Breast epithelium (tissue), 4 donors: Measurements from ENCODE around the gene STMP1. TPM values are rescaled to one million over a fixed set of nuclear protein-coding genes. Genes with fewer than 3 reads are reported as not detected.
A peak's percentile ranks its signal among the peaks of the same experiment; 100 is the strongest.

Experiments used
- DNase-seq, 2 donors: peaks; one replicate each; pipeline ENCODE4 v3.0.0-alpha.2; 2019; ENCODE audit warnings: low spot score in 2 of 2
- H3K27ac ChIP-seq, 2 donors: fragments of 200-600 bp; sonication (generic) in 1 of 2; one replicate each; pipeline ENCODE4 v1.5.1; 2016 to 2019; ENCODE audit warnings: mild to moderate bottlenecking in 1 of 2
- H3K27me3 ChIP-seq, 2 donors: fragments of 200-600 bp; sonication (generic) in 1 of 2; one replicate each; pipeline versions ENCODE4 v1.5.1 to v1.6.0; 2017 to 2019; ENCODE audit warnings: control low read depth in 1 of 2, mild to moderate bottlenecking in 1 of 2
- H3K36me3 ChIP-seq: fragments of 200-600 bp; one replicate; pipeline ENCODE4 v1.5.1; 2019
- H3K4me1 ChIP-seq, 2 donors: fragments of 200-600 bp; sonication (generic); one replicate each; pipeline ENCODE4 v1.5.1; 2016 to 2019; ENCODE audit warnings: control low read depth in 1 of 2
- H3K4me3 ChIP-seq, 3 donors: fragments of 200-600 bp; sonication (generic); 1 replicate in 2 of 3; 2 replicates in 1 of 3; pipeline ENCODE4 v1.5.1; 2016 to 2019; ENCODE audit warnings: mild to moderate bottlenecking in 3 of 3, moderate library complexity in 2 of 3
- H3K9me3 ChIP-seq, 2 donors: fragments of 200-600 bp; sonication (generic) in 1 of 2; one replicate each; pipeline ENCODE4 v1.5.1; 2016 to 2019; ENCODE audit warnings: control low read depth in 1 of 2
- CTCF ChIP-seq, 3 donors: fragments of 450-650 bp; IDR thresholded peaks; one replicate each; pipeline ENCODE4 v1.5.1; 2016 to 2017; ENCODE audit warnings: antibody characterized with exemption in 3 of 3, mild to moderate bottlenecking in 3 of 3, moderate library complexity in 3 of 3
- POLR2A ChIP-seq: fragments of 450-650 bp; IDR thresholded peaks from one replicate; pipeline ENCODE4 v1.6.1; 2016; ENCODE audit warnings: antibody characterized with exemption, mild to moderate bottlenecking, moderate library complexity
- POLR2AphosphoS5 ChIP-seq, 3 donors: sonication (generic); formaldehyde crosslinking; IDR thresholded peaks; one replicate each; pipeline ENCODE4 v1.6.1; 2017; ENCODE audit warnings: antibody characterized with exemption in 3 of 3
- intact Hi-C: fragments of 100-400 bp; cut with DNase I; formaldehyde crosslinking; loops from one replicate; pipeline ENCODE4 v1.15.1; 2023; ENCODE audit warnings: low total_unique reads
- total RNA-seq, 3 donors: library from RNA; depleted of rRNA; stranded (reverse); fragments of >200 nt; gene quantifications; one replicate each; pipeline ENCODE4 v1.1.0, GENCODE V29; 2016

Gene STMP1
- total RNA-seq, 3 donors from 2014 or later = 13.9 to 27.2 (median 18.4) TPM

GRCh38 chr7:135670179-135670578, 7.9 kb downstream of the STMP1 start:
- peak overlapping the region in 1 of 2 donors; percentile 48 for H3K27ac ChIP-seq
- no peak for DNase-seq
- TF ChIP-seq POLR2A (no peak), CTCF (IDR thresholded peaks at IDR 0.05) (no peak), POLR2AphosphoS5 (IDR thresholded peaks at IDR 0.05) (no peak)
- intact Hi-C loops = no loop called here
- H3K4me1 ChIP-seq = no peaks in the 10 kb centered on the region
- peaks cover 4% of the 10 kb centered on the region for H3K36me3 ChIP-seq
- H3K27me3 ChIP-seq = no peaks in the 10 kb centered on the region
- no peak overlapping the region for H3K4me3 ChIP-seq
- H3K9me3 ChIP-seq = no peaks in the 10 kb centered on the region

DNA sequence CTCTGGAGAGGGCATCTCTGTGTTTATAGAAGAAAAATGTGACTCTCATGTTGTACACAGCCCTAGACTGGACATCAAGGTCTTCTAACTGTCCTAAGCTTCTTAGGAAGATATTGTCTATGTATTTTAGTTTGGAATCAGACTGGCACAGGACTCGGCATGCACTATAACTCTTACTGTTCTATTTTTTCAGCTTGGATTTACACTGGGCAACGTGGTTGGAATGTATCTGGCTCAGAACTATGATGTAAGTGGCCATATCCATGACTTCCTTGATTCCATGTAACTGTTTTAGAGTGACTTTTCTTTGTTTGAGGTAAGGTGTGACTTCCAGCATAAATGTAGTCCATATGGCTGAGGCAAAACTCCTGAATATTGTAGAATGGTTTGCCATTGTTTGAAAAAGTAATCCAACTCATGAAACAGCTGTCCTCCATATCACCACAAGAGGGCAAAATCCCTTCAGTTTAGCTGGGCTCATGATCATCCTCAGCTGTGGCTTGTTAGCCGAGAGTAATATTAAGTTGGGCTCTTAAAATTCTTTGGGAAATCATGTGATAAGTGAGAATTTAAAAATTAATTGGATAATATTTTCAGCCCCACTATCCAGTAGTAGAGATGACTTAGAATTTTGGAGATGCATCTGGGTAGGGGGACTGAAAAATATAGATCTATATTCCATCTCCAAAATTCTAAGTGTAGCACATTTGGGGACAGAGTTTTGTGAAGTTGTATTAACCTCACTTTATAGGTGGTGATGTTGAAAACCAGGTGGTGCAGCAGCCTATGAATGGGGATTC, 10.4 kb downstream of the STMP1 start:
- TF ChIP-seq CTCF (IDR thresholded peaks at IDR 0.05) (peak; percentile 49 to 88 (median 65)), POLR2AphosphoS5 (IDR thresholded peaks at IDR 0.05) (no peak), POLR2A (no peak)
- Histone ChIP-seq H3K9me3 (no peaks in the 10 kb centered on the region), H3K4me1 (peaks cover 0 to 2% of the 10 kb centered on the region in 2 donors), H3K36me3 (peaks cover 4% of the 10 kb centered on the region), H3K27ac (peak overlapping the region; percentile 1 to 22), H3K27me3 (no peaks in the 10 kb centered on the region), H3K4me3 (no peak overlapping the region)
- intact Hi-C loops = no loop called here
- DNase-seq = no peak

DNA sequence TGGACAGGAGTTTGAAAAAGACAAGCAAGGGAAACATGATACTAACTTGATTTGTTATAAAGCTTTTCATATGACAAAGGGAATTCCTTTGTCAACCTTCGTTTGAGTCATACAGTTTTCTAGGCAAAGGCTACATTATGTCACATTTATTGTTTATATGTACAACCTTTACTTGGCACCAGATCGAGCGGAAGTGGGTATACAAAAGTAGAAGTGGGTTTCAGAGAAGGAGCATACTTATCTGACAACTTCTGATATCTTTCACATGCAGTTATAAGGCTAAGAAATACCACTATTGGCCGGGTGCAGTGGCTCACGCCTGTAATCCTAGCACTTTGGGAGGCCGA, 11.0 kb downstream of the STMP1 start:
- Histone ChIP-seq H3K9me3 (no peaks in the 10 kb centered on the region), H3K36me3 (peaks cover 4% of the 10 kb centered on the region), H3K4me3 (no peak overlapping the region), H3K27ac (peak overlapping the region in 1 of 2 donors; percentile 1), H3K27me3 (no peaks in the 10 kb centered on the region), H3K4me1 (peaks cover 0 to 8% of the 10 kb centered on the region in 2 donors)
- TF ChIP-seq POLR2AphosphoS5 (IDR thresholded peaks at IDR 0.05) (no peak), CTCF (IDR thresholded peaks at IDR 0.05) (no peak), POLR2A (no peak)
- DNase-seq = no peak
- intact Hi-C loops = no loop called here

GRCh38 chr7:135678612-135679575, 16.6 kb downstream of the STMP1 start:
- TF ChIP-seq POLR2AphosphoS5 (IDR thresholded peaks at IDR 0.05) (peak in 1 of 3 donors; percentile 29), CTCF (IDR thresholded peaks at IDR 0.05) (no peak), POLR2A (no peak)
- Histone ChIP-seq H3K36me3 (peaks cover 4% of the 10 kb centered on the region), H3K4me3 (no peak overlapping the region), H3K4me1 (peaks cover 0 to 18% of the 10 kb centered on the region in 2 donors), H3K27ac (peak overlapping the region; percentile 8 to 72), H3K27me3 (no peaks in the 10 kb centered on the region), H3K9me3 (no peaks in the 10 kb centered on the region)
- intact Hi-C loops = no loop called here
- peak in 1 of 2 donors; percentile 87 for DNase-seq
